HUES6 (cell line): ENCODE results near the gene EPHB1.

Source experiments
- H3K27ac ChIP-seq: 2 replicates; pipeline ENCODE4 v1.7.0; 2013; ENCODE audit warnings: low read depth, mild to moderate bottlenecking, low read length, inconsistent platforms
- H3K27me3 ChIP-seq: 2 replicates; pipeline ENCODE4 v1.6.1; 2013; ENCODE audit warnings: low read length; ENCODE audit not compliant: control insufficient read depth, insufficient read depth
- H3K36me3 ChIP-seq: 2 replicates; pipeline ENCODE4 v1.6.1; 2013; ENCODE audit warnings: low read length; ENCODE audit not compliant: control insufficient read depth, insufficient read depth
- H3K4me1 ChIP-seq: 2 replicates; pipeline ENCODE4 v1.6.1; 2013; ENCODE audit warnings: low read length; ENCODE audit not compliant: control insufficient read depth, insufficient read depth
- H3K4me3 ChIP-seq: 2 replicates; pipeline ENCODE4 v1.5.1; 2013; ENCODE audit warnings: low read depth, low read length
- H3K9ac ChIP-seq: one replicate; pipeline ENCODE4 v1.6.1; 2013; ENCODE audit warnings: mild to moderate bottlenecking, low read length
- H3K9me3 ChIP-seq: 2 replicates; pipeline ENCODE4 v1.6.1; 2013; ENCODE audit warnings: low read depth, low read length; ENCODE audit not compliant: control insufficient read depth, insufficient read depth

EPHB1 gene

GRCh38 chr3:134794950-134795745, at the start of gene EPHB1:
Gene EPHB1 (plus strand): TSS chr3:134795260.
- Histone ChIP-seq H3K4me3 (peak within 1 kb of the TSS; percentile 84), H3K27me3 (peaks cover 74% of the 10 kb centered on the region), H3K4me1 (peaks cover 12% of the 10 kb centered on the region), H3K9ac (peak within 1 kb of the TSS; percentile 55), H3K27ac (no peak within 1 kb of the TSS), H3K36me3 (no peaks in the 10 kb centered on the region), H3K9me3 (no peaks in the 10 kb centered on the region)

- no peaks in the 10 kb centered on the region for H3K36me3 ChIP-seq
- peaks cover 3% of the 10 kb centered on the region; the same call in 1 of the 2 replicates for H3K27me3 ChIP-seq
- no peaks in the 10 kb centered on the region for H3K4me1 ChIP-seq
- H3K9me3 ChIP-seq = no peaks in the 10 kb centered on the region
- H3K4me3 ChIP-seq = no peak overlapping the region
- H3K9ac ChIP-seq = no peak overlapping the region
- no peak overlapping the region for H3K27ac ChIP-seq
Measured at GRCh38 chr3:134748698-134749097, 46.4 kb upstream of the EPHB1 start.

GRCh38 chr3:134749174-134749573, 45.9 kb upstream of the EPHB1 start:
- Histone ChIP-seq H3K9ac (no peak overlapping the region), H3K36me3 (no peaks in the 10 kb centered on the region), H3K4me1 (no peaks in the 10 kb centered on the region), H3K27me3 (0 out of 2 replicates have a peak, but pooled peaks cover 3% of the 10 kb centered on the region), H3K4me3 (no peak overlapping the region), H3K27ac (no peak overlapping the region), H3K9me3 (no peaks in the 10 kb centered on the region)

GRCh38 chr3:134749802-134750553, 45.1 kb upstream of the EPHB1 start:
- no peak overlapping the region for H3K27ac ChIP-seq

GRCh38 chr3:134751831-134752230, 43.2 kb upstream of the EPHB1 start:
- H3K27me3 ChIP-seq = peaks cover 11% of the 10 kb centered on the region; the same call in 1 of the 2 replicates
- no peaks in the 10 kb centered on the region for H3K4me1 ChIP-seq
- H3K9me3 ChIP-seq = no peaks in the 10 kb centered on the region
- no peak overlapping the region for H3K27ac ChIP-seq
- H3K9ac ChIP-seq = no peak overlapping the region
- no peak overlapping the region for H3K4me3 ChIP-seq
- H3K36me3 ChIP-seq = no peaks in the 10 kb centered on the region

More at GRCh38 chr3:134749802-134750553, 45.1 kb upstream of the EPHB1 start:
- Histone ChIP-seq H3K9ac (no peak overlapping the region), H3K27me3 (0 out of 2 replicates have a peak, but pooled peaks cover 3% of the 10 kb centered on the region), H3K4me1 (no peaks in the 10 kb centered on the region), H3K36me3 (no peaks in the 10 kb centered on the region), H3K4me3 (no peak overlapping the region), H3K9me3 (no peaks in the 10 kb centered on the region)

GRCh38 chr3:134752761-134753461, 42.1 kb upstream of the EPHB1 start:
- H3K4me3 ChIP-seq = no peak overlapping the region
- H3K27ac ChIP-seq = no peak overlapping the region
- no peaks in the 10 kb centered on the region for H3K36me3 ChIP-seq
- no peaks in the 10 kb centered on the region for H3K4me1 ChIP-seq
- no peaks in the 10 kb centered on the region for H3K9me3 ChIP-seq
- H3K27me3 ChIP-seq = peaks cover 13% of the 10 kb centered on the region; the same call in 1 of the 2 replicates
- H3K9ac ChIP-seq = no peak overlapping the region

GRCh38 chr3:134753999-134754742, 40.9 kb upstream of the EPHB1 start:
- H3K4me1 ChIP-seq = no peaks in the 10 kb centered on the region
- H3K9me3 ChIP-seq = no peaks in the 10 kb centered on the region
- H3K4me3 ChIP-seq = no peak overlapping the region
- H3K36me3 ChIP-seq = no peaks in the 10 kb centered on the region
- H3K27me3 ChIP-seq = peaks cover 13% of the 10 kb centered on the region; the same call in 1 of the 2 replicates
- H3K27ac ChIP-seq = no peak overlapping the region
- no peak overlapping the region for H3K9ac ChIP-seq

- Histone ChIP-seq H3K27ac (no peak overlapping the region), H3K9me3 (no peaks in the 10 kb centered on the region), H3K27me3 (peaks cover 13% of the 10 kb centered on the region; the same call in 1 of the 2 replicates), H3K4me1 (no peaks in the 10 kb centered on the region), H3K9ac (no peak overlapping the region), H3K36me3 (no peaks in the 10 kb centered on the region), H3K4me3 (no peak overlapping the region)
Measured at GRCh38 chr3:134754768-134755559, 40.1 kb upstream of the EPHB1 start.

GRCh38 chr3:134755821-134756220, 39.2 kb upstream of the EPHB1 start:
- Histone ChIP-seq H3K27ac (no peak overlapping the region), H3K4me1 (no peaks in the 10 kb centered on the region)

More at GRCh38 chr3:134755821-134756220, 39.2 kb upstream of the EPHB1 start:
- no peak overlapping the region for H3K4me3 ChIP-seq
- no peaks in the 10 kb centered on the region for H3K36me3 ChIP-seq
- H3K9me3 ChIP-seq = no peaks in the 10 kb centered on the region
- peaks cover 13% of the 10 kb centered on the region; the same call in 1 of the 2 replicates for H3K27me3 ChIP-seq
- no peak overlapping the region for H3K9ac ChIP-seq
